IPS-15b (cell line): ENCODE data around the gene GNG13.
"Not testable (repeated sequence)": the region's sequence is repeated elsewhere in the genome, so short reads cannot be mapped to it uniquely, and the experiment has no call there.

Experiments used
- H3K27me3 ChIP-seq: one replicate; pipeline ENCODE4 v1.6.1; 2013; ENCODE audit warnings: low read length; ENCODE audit not compliant: control insufficient read depth, insufficient read depth
- H3K36me3 ChIP-seq: one replicate; pipeline ENCODE4 v1.6.1; 2013; ENCODE audit warnings: low read length; ENCODE audit not compliant: control insufficient read depth, insufficient read depth
- H3K4me1 ChIP-seq: one replicate; pipeline ENCODE4 v1.6.1; 2013; ENCODE audit warnings: mild to moderate bottlenecking, low read length; ENCODE audit not compliant: control insufficient read depth, insufficient read depth
- H3K4me3 ChIP-seq: one replicate; pipeline ENCODE4 v1.5.1; 2013; ENCODE audit warnings: low read depth, low read length
- H3K9ac ChIP-seq: one replicate; pipeline ENCODE4 v1.6.1; 2013; ENCODE audit warnings: low read depth, mild to moderate bottlenecking, low read length
- H3K9me3 ChIP-seq: one replicate; pipeline ENCODE4 v1.6.1; 2013; ENCODE audit warnings: mild to moderate bottlenecking, low read length; ENCODE audit not compliant: control insufficient read depth, insufficient read depth

The GNG13 gene

DNA sequence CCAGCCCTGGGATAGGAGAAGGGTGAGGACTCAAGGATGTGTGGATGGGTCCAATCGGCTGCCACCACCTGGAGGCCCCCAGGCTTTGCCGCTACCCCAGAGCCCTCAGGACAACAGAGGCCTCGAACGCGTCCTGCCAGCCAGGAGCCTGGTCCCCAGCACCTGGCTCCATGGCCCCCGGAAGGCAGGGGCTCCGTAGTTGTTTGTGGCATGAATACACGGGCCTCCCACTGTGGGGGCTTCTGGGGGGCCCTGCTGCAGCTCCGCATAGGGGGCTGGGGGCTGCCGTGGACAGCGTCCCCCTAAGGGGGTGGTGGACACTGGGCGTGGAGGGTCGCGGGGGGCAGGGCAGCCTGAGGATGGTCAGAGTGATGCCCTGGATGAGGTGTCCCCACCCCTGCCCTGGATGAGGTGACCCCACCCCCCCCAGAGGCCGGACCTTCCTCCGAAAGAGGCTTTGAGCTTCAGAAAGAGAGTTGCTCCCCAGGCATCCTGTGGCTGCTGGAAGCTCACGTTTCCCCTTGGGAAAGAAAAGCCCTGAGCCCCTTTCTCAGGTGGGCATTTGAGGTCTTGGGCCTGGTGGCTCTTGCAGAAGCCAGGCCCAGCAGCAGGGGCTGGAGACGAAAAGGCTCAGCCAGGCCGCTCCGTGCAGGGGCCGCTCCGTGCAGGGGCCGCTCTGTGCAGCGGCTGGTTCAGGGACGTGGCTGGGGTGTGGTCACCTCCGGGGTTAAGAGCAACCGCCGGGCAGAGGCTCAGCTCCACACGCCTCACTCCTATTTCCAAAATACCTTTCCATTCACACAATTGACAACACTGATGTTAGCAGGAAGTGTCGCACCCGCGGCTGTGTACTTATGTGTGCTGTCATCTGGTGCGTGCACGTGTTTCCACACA, 40.3 kb upstream of the GNG13 start:
- Histone ChIP-seq H3K9me3 (no peaks in the 10 kb centered on the region), H3K9ac (no peak overlapping the region), H3K4me3 (no peak overlapping the region), H3K36me3 (no peaks in the 10 kb centered on the region), H3K4me1 (no peaks in the 10 kb centered on the region), H3K27me3 (no peaks in the 10 kb centered on the region)

DNA sequence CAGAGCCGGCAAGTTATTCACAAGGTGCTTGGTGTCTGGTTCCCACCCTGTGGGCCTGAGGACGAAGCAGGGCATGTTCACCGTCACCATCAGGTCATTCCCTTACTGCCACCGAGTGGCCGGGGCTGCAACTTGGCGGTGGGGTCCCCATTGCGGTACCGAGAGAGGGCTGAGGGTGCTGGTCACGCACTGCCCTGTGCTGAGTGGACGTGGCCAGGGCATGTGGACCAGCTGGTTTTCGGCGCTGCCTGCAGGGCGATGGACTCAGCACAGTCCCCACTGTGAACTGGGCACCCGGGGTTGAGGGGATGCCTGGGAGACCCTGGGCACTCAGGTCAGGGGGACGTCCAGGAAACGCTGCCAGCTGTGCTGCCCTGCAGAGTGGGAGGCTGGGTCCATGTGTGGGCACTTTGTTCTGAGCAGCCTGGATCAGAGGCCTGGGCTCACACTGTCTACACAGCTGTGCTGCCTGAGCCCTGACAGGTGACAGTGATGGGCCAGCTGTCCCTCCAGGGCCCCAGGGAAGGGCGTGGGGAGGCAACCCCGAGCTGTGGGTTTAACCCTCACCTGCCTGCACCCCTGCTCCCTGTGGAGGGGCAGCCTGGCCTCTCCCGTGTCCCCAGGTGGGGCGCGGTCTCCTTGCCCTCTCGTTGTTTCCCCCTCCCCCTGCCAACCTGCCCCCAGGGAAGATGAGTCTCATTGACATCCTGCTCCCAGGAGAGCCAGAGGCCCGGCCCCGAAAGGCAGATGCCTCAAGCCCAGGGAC, 39.3 kb upstream of the GNG13 start:
- no peak overlapping the region for H3K9ac ChIP-seq
- H3K27me3 ChIP-seq, result no peaks in the 10 kb centered on the region

DNA sequence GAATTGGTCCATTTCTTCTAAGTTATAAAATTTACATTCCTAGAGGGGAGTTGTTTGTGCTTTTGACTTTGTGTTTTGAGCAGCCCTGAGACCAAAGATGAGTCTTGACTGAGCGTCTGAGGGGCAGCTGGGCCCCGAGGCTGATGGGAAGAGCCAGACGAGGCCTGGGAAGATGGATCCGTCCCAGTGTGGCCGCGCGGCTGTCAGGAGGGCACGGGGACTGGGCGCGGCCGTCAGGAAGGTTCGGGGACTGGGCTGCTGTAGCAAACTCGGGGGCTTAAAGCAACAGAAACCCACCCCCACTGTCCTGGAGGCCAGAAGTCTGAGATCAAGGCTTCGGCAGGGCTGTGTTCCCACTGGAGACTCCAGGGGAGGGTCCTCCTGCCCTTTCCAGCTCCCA, 38.2 kb upstream of the GNG13 start:
- no peaks in the 10 kb centered on the region for H3K27me3 ChIP-seq
- no peak overlapping the region for H3K4me3 ChIP-seq
- no peaks in the 10 kb centered on the region for H3K9me3 ChIP-seq
- H3K4me1 ChIP-seq, result no peaks in the 10 kb centered on the region
- no peak overlapping the region for H3K9ac ChIP-seq
- H3K36me3 ChIP-seq, result no peaks in the 10 kb centered on the region

More for the DNA sequence above, 39.3 kb upstream of the GNG13 start:
- H3K4me1 ChIP-seq, result no peaks in the 10 kb centered on the region
- no peaks in the 10 kb centered on the region for H3K36me3 ChIP-seq
- H3K4me3 ChIP-seq, result no peak overlapping the region
- H3K9me3 ChIP-seq, result no peaks in the 10 kb centered on the region

DNA sequence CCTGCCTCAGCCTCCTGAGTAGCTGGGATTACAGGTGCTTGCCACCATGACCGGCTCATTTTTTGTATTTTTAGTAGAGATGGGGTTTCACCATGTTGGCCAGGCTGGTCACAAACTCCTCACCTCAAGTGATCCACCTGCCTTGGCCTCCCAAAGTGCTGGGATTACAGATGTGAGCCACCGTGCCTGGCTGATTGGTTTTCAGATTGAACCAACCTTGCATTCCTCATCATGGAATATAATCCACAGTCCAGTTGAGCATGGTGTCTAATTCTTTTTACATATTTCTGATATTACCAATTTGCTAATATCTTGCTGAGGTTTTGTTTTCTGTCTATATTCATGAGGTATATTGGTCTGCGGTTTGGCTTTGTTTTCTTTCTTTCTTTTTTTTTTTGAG, 36.3 kb upstream of the GNG13 start:
- not testable (repeated sequence) for H3K4me3 ChIP-seq, H3K36me3 ChIP-seq, H3K4me1 ChIP-seq, H3K9ac ChIP-seq, H3K27me3 ChIP-seq, H3K9me3 ChIP-seq

DNA sequence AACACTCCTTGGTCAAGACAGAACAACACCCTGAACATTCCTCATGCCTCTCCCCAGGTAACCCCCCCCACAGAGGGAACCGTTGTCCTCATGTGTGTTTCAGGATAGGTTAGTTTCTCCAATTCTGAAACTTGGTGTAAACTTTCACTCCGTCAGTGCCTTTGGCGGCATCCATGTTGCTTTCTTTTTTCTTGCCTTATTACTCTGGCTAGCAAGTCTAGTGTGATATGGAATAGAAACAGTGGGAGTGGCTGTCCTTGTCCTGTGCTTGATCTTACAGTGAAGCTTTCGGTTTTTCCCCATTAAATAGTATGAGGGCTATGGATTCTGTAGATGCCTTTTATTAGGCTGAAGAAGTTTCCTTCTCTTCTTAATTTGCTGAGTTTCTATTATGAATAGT, 35.7 kb upstream of the GNG13 start:
- H3K27me3 ChIP-seq, result no peaks in the 10 kb centered on the region
- H3K9ac ChIP-seq, result no peak overlapping the region
- no peaks in the 10 kb centered on the region for H3K9me3 ChIP-seq

DNA sequence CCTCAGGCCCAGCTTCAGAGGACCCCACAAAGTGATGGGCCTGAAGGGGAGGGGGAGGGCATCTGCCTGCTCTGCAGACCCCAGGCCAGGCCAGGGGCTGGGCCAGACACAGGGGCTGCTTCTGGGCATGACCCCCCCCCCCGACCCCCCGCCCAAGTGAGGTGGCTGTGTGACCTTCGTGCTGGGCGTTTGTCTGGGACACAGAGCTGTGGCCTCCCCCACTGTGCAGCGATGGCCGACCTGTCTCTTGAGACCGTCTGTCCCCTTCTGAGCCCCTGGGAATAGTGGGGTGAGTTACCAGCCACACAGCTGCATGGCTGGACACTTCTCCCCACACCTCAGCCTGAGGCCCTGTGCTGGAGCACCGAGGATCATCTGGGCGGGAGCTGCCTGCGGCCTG, 34.8 kb upstream of the GNG13 start:
- Histone ChIP-seq H3K9ac (no peak overlapping the region), H3K27me3 (no peaks in the 10 kb centered on the region), H3K4me3 (no peak overlapping the region), H3K4me1 (no peaks in the 10 kb centered on the region), H3K36me3 (no peaks in the 10 kb centered on the region), H3K9me3 (no peaks in the 10 kb centered on the region)

More for the DNA sequence above, 35.7 kb upstream of the GNG13 start:
- Histone ChIP-seq H3K4me1 (no peaks in the 10 kb centered on the region), H3K4me3 (no peak overlapping the region), H3K36me3 (no peaks in the 10 kb centered on the region)

DNA sequence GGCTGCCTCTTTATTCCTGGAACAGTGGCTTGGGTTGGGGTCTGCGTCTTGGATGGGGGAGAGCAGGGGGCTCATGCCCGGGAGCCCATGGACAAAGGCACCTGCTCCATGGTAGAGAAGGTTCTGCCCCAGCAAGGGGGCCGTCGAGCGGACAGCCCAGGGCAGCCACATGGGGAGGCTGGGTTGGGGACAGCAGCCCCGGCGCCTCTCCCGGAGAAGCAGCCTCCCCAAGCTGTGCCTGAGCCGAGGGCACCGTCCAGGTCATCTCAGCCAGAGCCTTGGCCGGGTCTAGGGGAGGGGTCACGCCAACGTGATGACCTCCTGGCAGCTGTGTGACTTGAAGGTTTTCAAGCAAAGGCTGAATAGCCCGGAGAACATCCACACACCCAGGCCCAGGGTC, 32.9 kb upstream of the GNG13 start:
- no peaks in the 10 kb centered on the region for H3K36me3 ChIP-seq
- no peak overlapping the region for H3K9ac ChIP-seq
- no peaks in the 10 kb centered on the region for H3K4me1 ChIP-seq
- no peaks in the 10 kb centered on the region for H3K27me3 ChIP-seq
- no peak overlapping the region for H3K4me3 ChIP-seq
- no peaks in the 10 kb centered on the region for H3K9me3 ChIP-seq

DNA sequence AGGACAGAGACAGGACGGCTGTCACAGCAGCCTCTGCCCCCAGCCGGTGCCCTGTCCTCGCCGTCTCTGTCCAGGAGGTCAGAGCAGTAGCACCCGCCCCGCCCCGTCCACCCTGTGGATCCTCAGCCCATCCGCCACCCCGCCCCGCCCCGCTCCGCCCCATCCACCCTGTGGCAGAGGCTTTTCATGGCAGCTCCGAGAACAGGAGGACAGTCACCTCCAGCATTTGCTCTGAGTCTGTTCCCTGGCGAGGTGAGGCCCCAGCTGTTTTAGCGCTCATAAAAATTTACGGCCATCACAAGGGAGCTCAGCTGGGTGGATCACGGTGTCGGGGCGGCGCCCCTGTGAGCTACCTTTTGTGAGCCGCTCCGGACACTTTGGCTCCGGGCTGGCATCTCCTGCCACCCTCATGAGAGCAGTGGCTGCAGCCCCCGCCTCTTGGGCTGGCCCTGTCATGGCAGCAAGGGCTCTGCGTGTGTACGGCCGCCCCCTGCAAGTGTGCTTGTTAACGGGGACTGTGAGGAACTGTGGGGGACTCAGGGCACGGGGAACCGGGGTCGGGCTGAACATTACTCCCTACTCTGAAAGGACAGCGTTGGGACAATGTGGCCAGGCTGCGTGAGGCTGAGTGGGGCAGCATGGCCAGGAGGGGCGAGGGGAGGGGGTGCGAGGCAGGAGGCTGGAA, 32.3 kb upstream of the GNG13 start:
- H3K9me3 ChIP-seq, result no peaks in the 10 kb centered on the region
- no peaks in the 10 kb centered on the region for H3K4me1 ChIP-seq
- H3K4me3 ChIP-seq, result no peak overlapping the region
- no peaks in the 10 kb centered on the region for H3K27me3 ChIP-seq
- no peak overlapping the region for H3K9ac ChIP-seq
- no peaks in the 10 kb centered on the region for H3K36me3 ChIP-seq

DNA sequence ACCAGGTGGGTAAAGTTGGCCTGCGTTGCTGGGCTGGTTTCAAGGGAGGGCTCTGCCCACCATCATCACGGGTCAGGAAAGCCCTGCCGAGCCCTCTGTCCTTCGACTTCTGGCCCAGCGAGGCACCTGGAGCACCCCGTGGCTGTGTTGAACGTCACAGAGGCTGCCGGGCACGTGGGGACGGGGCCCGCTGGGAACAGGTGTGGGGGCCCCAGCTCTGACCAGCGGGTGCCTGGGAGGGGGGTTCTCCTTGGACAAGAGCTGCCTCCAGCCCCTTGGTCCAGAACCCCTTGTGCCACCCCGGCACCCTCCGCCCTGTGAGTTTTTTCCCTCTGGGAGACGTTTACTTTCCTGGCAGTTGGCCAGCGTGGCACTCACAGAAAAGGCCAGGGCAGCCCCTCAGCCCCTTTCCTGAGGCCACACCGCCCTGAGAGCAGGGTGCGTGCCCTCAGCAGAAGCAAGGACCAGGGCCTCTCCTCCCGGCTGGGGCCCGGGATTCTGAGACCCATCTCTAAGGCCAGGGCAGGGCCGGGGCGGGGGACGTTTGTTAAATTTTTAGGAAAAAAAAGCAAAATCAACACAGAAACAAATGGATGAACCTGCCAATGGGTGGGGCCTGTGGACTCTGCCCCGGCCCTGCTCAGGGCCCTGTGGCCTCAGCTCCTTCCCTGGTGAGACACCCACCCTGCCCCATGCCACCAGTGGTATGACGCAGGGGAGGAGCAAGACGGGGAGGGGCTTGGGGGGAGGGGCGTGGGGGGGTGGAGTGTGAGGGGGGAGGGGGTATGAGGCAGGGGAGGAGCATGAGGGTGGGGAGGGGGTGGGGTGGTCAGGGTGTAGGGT, 31.3 kb upstream of the GNG13 start:
- no peaks in the 10 kb centered on the region for H3K27me3 ChIP-seq
- H3K4me1 ChIP-seq, result no peaks in the 10 kb centered on the region
- H3K9ac ChIP-seq, result no peak overlapping the region

DNA sequence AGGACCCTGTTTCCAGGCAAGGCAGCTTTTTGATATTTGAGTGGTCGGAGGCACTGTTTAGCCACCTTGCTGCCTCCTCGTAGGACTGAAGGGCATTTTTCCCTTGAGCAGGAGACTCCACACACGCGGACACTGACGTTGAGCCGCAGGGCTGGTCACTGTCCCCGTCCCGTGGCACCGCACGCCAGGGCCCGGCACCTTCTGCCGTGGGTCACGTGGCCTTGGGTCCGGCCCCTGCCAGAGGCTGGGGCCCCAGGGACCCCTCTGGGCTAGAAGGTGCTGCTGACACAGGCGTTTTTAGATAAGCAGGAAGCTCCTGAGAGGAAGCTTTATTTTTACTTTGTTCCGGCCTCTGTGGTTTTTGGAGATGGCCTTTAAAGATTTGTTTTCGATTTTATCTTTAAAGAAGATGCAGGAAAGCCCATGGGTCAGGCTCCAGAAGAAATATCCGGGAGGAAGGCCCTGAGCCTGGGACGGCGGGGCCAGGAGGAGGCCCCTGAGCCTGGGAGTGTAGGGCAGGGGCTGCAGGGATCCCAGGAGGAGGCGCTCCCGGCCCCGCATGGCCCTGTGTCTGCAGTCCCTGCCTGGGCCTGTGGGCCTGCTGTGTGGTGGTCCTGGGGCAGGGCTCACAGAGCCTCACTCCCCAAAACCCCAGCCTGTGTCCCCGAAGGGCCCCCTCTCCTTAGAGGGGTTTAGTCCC, 30.5 kb upstream of the GNG13 start:
- Histone ChIP-seq H3K27me3 (no peaks in the 10 kb centered on the region), H3K4me1 (no peaks in the 10 kb centered on the region), H3K4me3 (no peak overlapping the region), H3K9me3 (no peaks in the 10 kb centered on the region), H3K9ac (no peak overlapping the region), H3K36me3 (no peaks in the 10 kb centered on the region)

More for the DNA sequence above, 31.3 kb upstream of the GNG13 start:
- H3K4me3 ChIP-seq, result no peak overlapping the region
- no peaks in the 10 kb centered on the region for H3K36me3 ChIP-seq
- H3K9me3 ChIP-seq, result no peaks in the 10 kb centered on the region
